C4-2B (cell line): Measurements from ENCODE around the gene MC4R.

Experiments used
- CTCF ChIP-seq: fragments of 450-650 bp; conservative IDR thresholded peaks from 2 replicates; pipeline ENCODE4 v1.5.1; 2017; ENCODE audit warnings: mild to moderate bottlenecking
- ZFX ChIP-seq: fragments of 450-650 bp; IDR thresholded peaks from 2 replicates; pipeline ENCODE4 v1.6.1; 2017

- TF ChIP-seq CTCF (no peak), ZFX (no peak)
Measured at GRCh38 chr18:60339018-60339417, 33.6 kb downstream of the MC4R start.
